Measurements from ENCODE around the gene RPL28.

GRCh38 chr19:55406826-55407549, 21.3 kb downstream of the RPL28 start:
- TF ChIP-seq POLR2A (IDR thresholded peaks at IDR 0.05) (no peak), CTCF (IDR thresholded peaks at IDR 0.05) (no peak)
